Measurements from ENCODE around the gene FBXO15.

Gene FBXO15

GRCh38 chr18:74108460-74108859 is 39.2 kb downstream of the FBXO15 start:
- no peak for DNase-seq

DNA sequence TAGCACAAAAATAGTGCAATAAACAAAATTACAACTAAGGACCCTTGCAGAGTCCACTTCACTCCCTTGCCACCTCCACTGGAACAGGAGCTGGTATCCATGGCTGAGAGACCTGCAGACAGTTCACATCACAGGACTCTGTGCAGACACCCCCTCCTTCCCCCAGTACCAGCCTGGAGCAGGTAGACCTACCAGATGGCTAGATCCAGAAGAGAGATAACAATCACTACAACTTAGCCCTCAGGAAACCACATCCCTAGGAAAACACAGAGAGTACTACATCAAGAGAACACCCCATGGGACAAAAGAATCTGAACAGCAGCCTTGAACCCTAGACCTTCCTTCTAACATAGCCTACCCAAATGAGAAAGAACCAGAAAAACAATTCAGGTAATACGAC is 49.8 kb downstream of the FBXO15 start:
- DNase-seq, result no peak

- DNase-seq, result no peak
These were observed 54.7 kb downstream of the FBXO15 start for GRCh38 chr18:74092922-74093321.

DNA sequence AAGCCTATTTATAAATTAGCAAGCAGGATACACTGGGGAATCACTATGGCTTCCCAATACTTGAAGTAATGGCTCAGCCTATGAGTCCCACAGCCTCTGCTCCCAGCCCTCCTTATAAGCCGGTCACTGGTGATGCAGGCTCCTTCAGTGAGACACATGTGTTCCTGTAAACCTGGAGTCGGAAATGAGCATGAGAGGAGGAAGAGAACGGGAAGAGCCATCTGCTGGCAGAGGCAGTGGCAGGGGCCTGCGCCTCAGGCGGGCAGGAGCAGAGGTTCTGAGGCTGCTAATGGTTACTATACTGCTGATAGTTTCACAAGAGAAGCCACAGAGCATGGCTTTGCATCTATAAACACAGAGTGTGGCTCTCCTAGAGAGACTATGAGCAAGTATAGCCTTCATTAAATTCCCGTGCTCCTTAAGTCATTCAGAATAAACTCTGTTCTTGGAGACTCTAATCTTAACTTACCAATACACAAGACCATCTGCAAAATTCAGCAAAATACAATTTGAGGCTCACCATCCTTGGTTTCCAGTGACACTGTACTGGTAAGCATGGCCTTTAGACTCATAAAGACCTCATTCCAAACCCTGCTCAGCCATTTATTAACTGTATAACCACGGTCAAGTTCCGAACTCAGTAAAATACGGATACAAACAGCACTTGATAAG is 63.3 kb downstream of the FBXO15 start:
- no peak for DNase-seq

DNA sequence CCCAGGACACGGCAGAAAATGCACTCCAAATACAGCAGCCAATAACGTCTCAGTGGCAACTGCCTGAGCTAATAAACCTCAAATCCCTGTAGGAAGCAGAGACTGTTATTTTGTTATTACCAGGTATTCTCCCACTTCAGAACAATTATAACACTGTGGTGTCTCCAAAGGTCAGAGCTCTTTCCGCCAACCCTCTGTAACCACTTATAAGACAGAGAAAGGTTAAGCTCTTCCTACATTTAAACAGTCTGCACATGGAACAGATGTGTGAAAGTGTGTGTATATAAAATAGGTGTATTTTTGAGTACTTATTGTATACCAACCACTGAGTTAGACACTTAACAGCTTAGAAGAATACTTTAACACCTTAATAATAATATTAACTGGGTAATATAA is 64.1 kb downstream of the FBXO15 start:
- DNase-seq, result no peak

DNA sequence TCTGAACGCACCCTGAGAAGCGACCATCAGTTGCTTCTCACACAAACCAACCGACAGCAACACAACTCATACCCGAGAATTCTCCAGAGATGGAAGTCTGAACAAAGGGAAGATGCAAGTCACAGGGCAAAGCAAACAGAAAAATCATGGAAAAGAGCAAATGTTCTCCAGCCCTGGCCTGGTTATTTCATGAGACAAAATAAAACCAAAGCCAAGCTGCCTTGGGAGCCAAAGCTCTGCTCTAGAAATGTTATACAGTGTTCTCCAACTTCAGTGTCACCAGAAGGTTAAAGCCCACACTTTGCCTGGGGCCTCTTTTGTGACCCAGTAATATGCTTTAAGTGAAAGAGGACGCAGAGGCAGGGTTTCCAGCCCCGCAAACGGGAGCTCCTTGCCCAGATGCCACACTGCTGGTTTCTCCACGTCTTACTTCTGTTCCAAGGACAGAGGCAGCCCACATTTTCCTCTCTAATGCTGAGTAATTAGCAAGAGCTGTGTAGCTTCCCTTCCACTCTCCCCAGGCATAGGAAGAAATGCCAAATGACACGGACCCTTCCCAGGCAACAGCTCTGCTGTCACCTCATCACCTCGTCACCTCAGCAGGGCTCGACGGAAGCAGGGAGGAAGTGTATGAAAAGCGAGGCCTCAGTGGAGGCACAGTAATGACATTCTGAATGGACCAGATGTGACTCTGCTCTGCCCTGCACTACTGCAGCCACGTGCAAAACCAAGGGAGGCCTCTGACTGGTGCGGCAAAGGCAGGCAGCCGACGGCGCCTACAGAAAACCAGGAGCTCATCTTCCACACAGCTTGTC is 64.7 kb downstream of the FBXO15 start:
- DNase-seq, result no peak

GRCh38 chr18:74081966-74082741 is 65.5 kb downstream of the FBXO15 start:
- no peak for DNase-seq

DNA sequence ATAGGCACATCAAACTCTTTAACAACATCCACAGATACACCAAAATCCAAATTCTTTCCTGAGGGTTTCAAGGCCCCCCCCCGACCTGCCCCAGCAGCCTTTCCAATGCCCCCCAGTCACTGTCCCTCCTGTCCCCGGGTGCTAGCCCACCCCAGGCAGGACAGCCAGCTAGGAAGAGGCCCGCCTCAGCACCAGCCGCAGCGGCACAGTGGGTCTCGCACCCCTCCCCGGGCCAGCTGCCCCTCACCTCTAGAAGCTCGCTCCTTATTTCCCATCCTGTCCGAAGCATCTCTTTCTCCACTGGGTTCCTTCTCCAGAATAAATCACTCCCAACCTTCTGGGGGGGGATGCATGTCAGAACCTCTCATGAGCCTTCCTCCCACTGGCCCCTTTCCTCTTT is 69.4 kb downstream of the FBXO15 start:
- DNase-seq, result no peak

- DNase-seq, result no peak
These were observed 72.7 kb downstream of the FBXO15 start for GRCh38 chr18:74074668-74075564.

DNA sequence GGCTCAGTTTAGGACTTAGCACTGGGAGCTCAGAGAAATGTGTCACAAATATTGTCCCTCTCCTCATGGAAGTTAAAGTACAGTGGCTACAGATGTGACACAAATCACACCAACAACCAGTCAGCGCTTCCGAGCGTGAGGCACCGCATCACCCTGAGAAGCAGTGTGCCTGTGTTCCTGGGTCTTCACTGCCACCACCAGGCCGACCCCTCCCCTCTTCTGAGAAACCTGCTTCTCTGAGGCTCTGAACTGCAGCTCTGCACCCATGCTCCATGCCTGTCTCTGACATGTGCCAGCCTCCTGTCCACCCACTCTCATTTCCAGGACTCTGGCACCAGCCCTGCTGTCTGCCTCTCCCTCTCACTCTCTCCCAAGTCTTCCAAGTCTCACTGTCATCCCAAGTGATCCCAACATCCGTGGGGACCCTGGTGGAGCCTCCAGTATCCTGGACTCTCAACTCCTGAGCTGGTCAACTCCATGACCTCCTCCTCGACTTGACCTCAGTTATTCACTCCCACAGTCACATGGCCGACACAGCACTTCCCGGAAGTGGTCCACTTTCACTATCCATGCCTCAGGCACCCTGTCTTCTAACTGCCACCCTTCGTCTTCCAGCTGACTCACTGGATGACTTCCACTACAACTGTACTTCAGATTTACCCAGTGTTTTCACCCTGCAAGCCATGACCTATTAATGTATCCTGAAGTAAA is 73.5 kb downstream of the FBXO15 start:
- no peak for DNase-seq

- DNase-seq, result no peak
These were observed 78.2 kb downstream of the FBXO15 start for GRCh38 chr18:74069178-74070050.

- DNase-seq, result no peak
These were observed 79.3 kb downstream of the FBXO15 start for GRCh38 chr18:74068296-74068695.

DNA sequence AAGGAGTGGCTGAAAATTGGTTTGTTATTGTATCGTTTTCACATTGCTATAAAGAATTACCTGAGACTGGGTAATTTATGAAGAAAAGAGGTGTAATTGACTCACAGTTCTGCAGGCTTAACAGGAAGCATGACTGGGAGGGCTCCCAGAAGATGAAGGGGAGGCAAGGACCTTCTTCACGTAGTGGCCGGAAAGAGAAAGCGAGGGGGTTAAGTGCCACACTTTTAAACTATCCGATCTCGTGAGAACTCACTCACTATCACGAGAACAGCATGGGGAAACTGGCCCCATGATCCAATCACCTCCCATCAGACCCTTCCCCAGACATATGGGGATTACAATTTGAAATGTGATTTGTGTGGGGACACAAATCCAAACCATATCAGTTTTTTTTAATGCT is 81.6 kb downstream of the FBXO15 start:
- DNase-seq, result no peak

- DNase-seq, result no peak
These were observed 82.3 kb downstream of the FBXO15 start for GRCh38 chr18:74065366-74065765.

GRCh38 chr18:74064510-74064909 is 83.1 kb downstream of the FBXO15 start:
- no peak for DNase-seq

DNA sequence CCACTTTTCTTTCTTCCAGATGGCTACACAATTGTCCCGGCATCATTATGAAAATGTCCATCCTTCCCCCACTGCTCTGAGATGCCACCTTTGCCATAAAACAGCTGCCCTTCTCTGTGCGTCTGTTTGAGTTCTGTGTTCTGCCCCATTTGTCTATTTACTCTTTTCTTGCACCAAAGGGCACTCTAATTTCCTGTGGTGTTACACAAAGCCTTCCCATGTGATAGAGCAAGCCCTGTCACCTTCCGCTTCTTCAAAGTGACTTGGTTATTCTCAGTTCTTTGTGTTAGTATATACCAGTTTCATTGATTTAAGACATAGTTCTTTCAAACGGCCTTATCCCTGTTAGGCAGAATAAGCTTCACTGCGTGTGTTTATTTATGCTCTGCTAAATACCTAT is 84.1 kb downstream of the FBXO15 start:
- no peak for DNase-seq

- DNase-seq, result no peak
These were observed 84.6 kb downstream of the FBXO15 start for GRCh38 chr18:74063023-74063422.

- no peak for DNase-seq
These were observed 85.6 kb downstream of the FBXO15 start for GRCh38 chr18:74062037-74062436.

- no peak for DNase-seq
These were observed 87.1 kb downstream of the FBXO15 start for GRCh38 chr18:74060579-74060978.

GRCh38 chr18:74050807-74051206 is 96.8 kb downstream of the FBXO15 start:
- DNase-seq, result no peak

Measured in NCI-H187 (cell line).